Keratinocyte (primary cell): ENCODE data around the gene KCNJ9.

Experiments used
- CTCF ChIP-seq, 3 experiments: IDR thresholded peaks in 1 of 3; conservative IDR thresholded peaks in 1 of 3; optimal IDR thresholded peaks in 1 of 3; 2 replicates in 2 of 3; 3 replicates in 1 of 3; pipeline versions ENCODE3 to v1.5.1; 2011; ENCODE audit warnings: low read length in 3 of 3, mild to moderate bottlenecking in 3 of 3, moderate library complexity in 2 of 3, control low read depth in 1 of 3, inconsistent platforms in 1 of 3; ENCODE audit not compliant: insufficient read depth in 2 of 3; ENCODE audit errors: extremely low read depth in 1 of 3
- EZH2 ChIP-seq: IDR thresholded peaks from one replicate; pipeline ENCODE4 v1.6.1; 2012; ENCODE audit warnings: inconsistent platforms, mild to moderate bottlenecking, low read length, moderate library complexity

DNA sequence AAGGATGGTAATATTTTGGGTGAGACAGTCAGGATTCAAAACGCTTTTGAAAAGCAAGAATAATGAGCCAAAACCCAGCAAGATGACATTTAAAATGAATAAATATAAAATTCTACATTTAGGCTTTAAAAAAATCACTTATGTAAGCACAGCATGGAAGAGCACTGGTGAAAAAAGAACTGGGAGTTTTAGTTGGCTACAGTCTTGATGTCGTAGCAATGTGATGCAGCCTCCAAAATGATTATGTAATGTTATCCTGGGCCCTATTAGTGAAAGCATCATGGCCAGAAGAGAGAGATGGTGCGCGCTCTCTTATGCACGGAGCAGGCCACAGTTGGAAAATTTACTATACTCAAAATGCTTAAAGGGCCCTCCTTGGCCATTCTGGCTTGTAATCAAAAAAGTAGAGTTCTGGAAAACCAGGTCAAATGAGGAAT, 5.1 kb downstream of the KCNJ9 start:
- TF ChIP-seq CTCF (optimal IDR thresholded peaks at IDR 0.05 in 1 of 3, IDR thresholded peaks at IDR 0.05 in 1 of 3, conservative IDR thresholded peaks at IDR 0.05 in 1 of 3; ENCODE audit: extremely low read depth in 1 of 3, insufficient read depth in 2 of 3, low read length in 3 of 3) (no peak), EZH2 (no peak)
